Prostate gland (tissue), 2 donors: Measurements from ENCODE around the gene MOCS1.

Source experiments
- CTCF ChIP-seq, 4 experiments: fragments of 200-600 bp in 2 of 4; fragments of 450-650 bp in 2 of 4; sonication (generic) in 2 of 4; IDR thresholded peaks; 1 replicate in 3 of 4; 2 replicates in 1 of 4; pipeline ENCODE4 v1.5.1; 2016 to 2019; ENCODE audit warnings: antibody characterized with exemption in 4 of 4, mild to moderate bottlenecking in 2 of 4, moderate library complexity in 2 of 4
- POLR2A ChIP-seq: fragments of 450-650 bp; IDR thresholded peaks from one replicate; pipeline ENCODE4 v1.6.1; 2016; ENCODE audit warnings: antibody characterized with exemption, mild to moderate bottlenecking

GRCh38 chr6:39964094-39964493, 29.8 kb upstream of the MOCS1 start:
- no peak for TF ChIP-seq CTCF (IDR thresholded peaks at IDR 0.05)
- TF ChIP-seq POLR2A = no peak
